Kidney (tissue), 14 donors: ENCODE results near the gene TEKT3. TPM values are rescaled to one million over a fixed set of nuclear protein-coding genes. Genes with fewer than 3 reads are reported as not detected.

ENCODE experiments used
- DNase-seq, 5 donors: peaks; one replicate each; pipeline ENCODE4 v3.0.0-alpha.2; 2013 to 2020
- FAIRE-seq: peaks from 2 replicates; lab custom pipeline; 2012; peaks lifted over from hg19 to GRCh38; lab: Jason Lieb, UNC
- H3K27ac ChIP-seq, 2 donors: one replicate each; pipeline ENCODE4 v1.7.0; 2013; ENCODE audit warnings: low read depth in 2 of 2, low read length in 2 of 2, inconsistent platforms in 1 of 2
- H3K27me3 ChIP-seq: one replicate; pipeline ENCODE4 v1.7.1; 2013; ENCODE audit warnings: low read length, inconsistent platforms; ENCODE audit not compliant: control insufficient read depth, insufficient read depth
- H3K36me3 ChIP-seq, 3 donors: one replicate each; pipeline versions ENCODE4 v1.7.0 to v1.7.1; 2013; ENCODE audit warnings: low read length in 3 of 3, control low read depth in 1 of 3, inconsistent platforms in 1 of 3; ENCODE audit not compliant: insufficient read depth in 3 of 3, control insufficient read depth in 2 of 3
- H3K4me1 ChIP-seq, 3 donors: one replicate each; pipeline versions ENCODE4 v1.7.0 to v1.7.1; 2013; ENCODE audit warnings: low read length in 3 of 3, inconsistent platforms in 1 of 3, low read depth in 1 of 3; ENCODE audit not compliant: control insufficient read depth in 2 of 3, insufficient read depth in 2 of 3
- H3K4me3 ChIP-seq, 3 donors: one replicate each; pipeline versions ENCODE4 v1.7.0 to v1.8.1; 2013; ENCODE audit warnings: low read length in 3 of 3, control low read depth in 1 of 3, inconsistent platforms in 1 of 3
- H3K9ac ChIP-seq, 3 donors: one replicate each; pipeline versions ENCODE4 v1.7.0 to v1.7.1; 2013; ENCODE audit warnings: low read length in 3 of 3, control low read depth in 1 of 3, inconsistent platforms in 1 of 3
- H3K9me3 ChIP-seq, 3 donors: one replicate each; pipeline versions ENCODE4 v1.7.0 to v1.7.1; 2013; ENCODE audit warnings: low read length in 3 of 3, control low read depth in 1 of 3, inconsistent platforms in 1 of 3; ENCODE audit not compliant: control insufficient read depth in 2 of 3, insufficient read depth in 1 of 3
- intact Hi-C: fragments of 100-400 bp; cut with DNase I; formaldehyde crosslinking; loops from one replicate; pipeline ENCODE4 v1.11.1; 2022
- polyA plus RNA-seq: library from polyadenylated mRNA; stranded (reverse); fragments of 350-450 nt; fragmentation: Illumina TruSeq; extraction: RNeasy Lipid Tissue Mini Kit (QIAGEN cat#74804); gene quantifications from one replicate; pipeline ENCODE4 v1.2.3, GENCODE V29; 2014; ENCODE audit warnings: low read depth, low replicate concordance; ENCODE audit not compliant: insufficient read depth
- total RNA-seq: library from RNA; stranded (reverse); fragmentation: NEBNext Ultra II Directional; extraction: Animal tissue kit (Norgen Biotek cat#: 25700); gene quantifications from one replicate; pipeline ENCODE4 v1.2.1, GENCODE V29; 2021
- TF ChIP-seq, protein P1 (sequence below): IDR thresholded peaks from 3 replicates; pipeline ENCODE4 v1.5.1; 2012; ENCODE audit warnings: mild to moderate bottlenecking, moderate library complexity, borderline replicate concordance; ENCODE audit not compliant: insufficient read depth; ENCODE audit errors: extremely low read depth
- donor health status: control.
- donor health status: control.
- donor health status: control.
- donor health status: control.
- donor health status: control.
- donor health status: DM: yes; HTN: yes; CAD: no.
- donor health status: Normal renal cell carcinoma (clear cell type).

The TEKT3 gene
- total and polyA plus RNA-seq, 2 donors from 2014 or later: 1.4 TPM; not detected in 1

DNA sequence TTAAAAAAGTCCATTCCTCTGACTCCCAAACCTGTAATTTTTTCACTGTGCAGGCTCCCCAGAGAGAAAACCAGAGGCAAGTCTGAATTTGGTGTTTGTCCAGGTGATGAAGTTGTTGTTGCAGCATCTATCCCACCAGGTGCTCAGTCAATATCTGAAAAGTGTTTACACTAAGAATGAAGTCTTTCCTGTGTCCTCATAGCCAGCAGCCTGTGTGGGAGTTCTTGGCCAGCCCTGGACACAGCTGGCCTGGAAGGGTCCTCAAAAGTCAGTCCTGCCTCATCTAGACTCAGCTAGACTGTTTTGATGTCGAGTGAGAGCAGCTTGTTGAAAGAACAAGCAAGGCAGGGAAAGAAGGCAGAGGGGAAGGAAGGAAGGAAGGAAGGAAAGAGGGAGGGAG, 72.9 kb downstream of the TEKT3 start:
- DNase-seq: no peak
- intact Hi-C loops: no loop called here

DNA sequence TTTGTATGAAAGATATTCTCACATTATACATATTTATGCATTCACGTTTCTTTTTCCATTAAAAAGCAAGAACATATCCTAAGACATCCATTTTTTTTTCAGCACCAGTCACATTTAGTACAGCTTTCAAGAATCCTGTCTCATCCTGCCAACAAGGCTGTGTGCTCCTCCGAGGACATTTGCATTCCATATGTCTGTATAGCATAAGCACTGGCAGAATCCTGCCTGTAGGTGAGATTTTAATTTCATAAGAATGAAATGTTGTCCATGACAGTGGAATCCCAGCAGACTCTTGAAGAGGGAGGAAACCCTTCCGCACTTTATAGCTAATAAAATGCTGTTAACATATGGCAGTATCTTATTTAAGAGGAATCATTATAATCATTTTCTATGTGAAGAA, 73.4 kb downstream of the TEKT3 start:
- Histone ChIP-seq H3K27me3 (peaks cover 5% of the 10 kb centered on the region), H3K4me1 (peaks cover 0 to 5% (median 0%) of the 10 kb centered on the region in 3 donors), H3K9ac (no peak overlapping the region), H3K36me3 (no peaks in the 10 kb centered on the region), H3K4me3 (no peak overlapping the region), H3K9me3 (no peaks in the 10 kb centered on the region), H3K27ac (no peak overlapping the region)
- DNase-seq: no peak
- no peak for FAIRE-seq
- intact Hi-C loops: no loop called here
- TF ChIP-seq, protein P1, sequence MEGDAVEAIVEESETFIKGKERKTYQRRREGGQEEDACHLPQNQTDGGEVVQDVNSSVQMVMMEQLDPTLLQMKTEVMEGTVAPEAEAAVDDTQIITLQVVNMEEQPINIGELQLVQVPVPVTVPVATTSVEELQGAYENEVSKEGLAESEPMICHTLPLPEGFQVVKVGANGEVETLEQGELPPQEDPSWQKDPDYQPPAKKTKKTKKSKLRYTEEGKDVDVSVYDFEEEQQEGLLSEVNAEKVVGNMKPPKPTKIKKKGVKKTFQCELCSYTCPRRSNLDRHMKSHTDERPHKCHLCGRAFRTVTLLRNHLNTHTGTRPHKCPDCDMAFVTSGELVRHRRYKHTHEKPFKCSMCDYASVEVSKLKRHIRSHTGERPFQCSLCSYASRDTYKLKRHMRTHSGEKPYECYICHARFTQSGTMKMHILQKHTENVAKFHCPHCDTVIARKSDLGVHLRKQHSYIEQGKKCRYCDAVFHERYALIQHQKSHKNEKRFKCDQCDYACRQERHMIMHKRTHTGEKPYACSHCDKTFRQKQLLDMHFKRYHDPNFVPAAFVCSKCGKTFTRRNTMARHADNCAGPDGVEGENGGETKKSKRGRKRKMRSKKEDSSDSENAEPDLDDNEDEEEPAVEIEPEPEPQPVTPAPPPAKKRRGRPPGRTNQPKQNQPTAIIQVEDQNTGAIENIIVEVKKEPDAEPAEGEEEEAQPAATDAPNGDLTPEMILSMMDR: no peak

More for the DNA sequence above, 72.9 kb downstream of the TEKT3 start:
- Histone ChIP-seq H3K36me3 (no peaks in the 10 kb centered on the region), H3K27ac (no peak overlapping the region), H3K9ac (no peak overlapping the region), H3K4me3 (no peak overlapping the region), H3K4me1 (peaks cover 0 to 2% (median 0%) of the 10 kb centered on the region in 3 donors), H3K27me3 (peaks cover 5% of the 10 kb centered on the region), H3K9me3 (no peaks in the 10 kb centered on the region)
- no peak for FAIRE-seq
- TF ChIP-seq, protein P1: no peak

DNA sequence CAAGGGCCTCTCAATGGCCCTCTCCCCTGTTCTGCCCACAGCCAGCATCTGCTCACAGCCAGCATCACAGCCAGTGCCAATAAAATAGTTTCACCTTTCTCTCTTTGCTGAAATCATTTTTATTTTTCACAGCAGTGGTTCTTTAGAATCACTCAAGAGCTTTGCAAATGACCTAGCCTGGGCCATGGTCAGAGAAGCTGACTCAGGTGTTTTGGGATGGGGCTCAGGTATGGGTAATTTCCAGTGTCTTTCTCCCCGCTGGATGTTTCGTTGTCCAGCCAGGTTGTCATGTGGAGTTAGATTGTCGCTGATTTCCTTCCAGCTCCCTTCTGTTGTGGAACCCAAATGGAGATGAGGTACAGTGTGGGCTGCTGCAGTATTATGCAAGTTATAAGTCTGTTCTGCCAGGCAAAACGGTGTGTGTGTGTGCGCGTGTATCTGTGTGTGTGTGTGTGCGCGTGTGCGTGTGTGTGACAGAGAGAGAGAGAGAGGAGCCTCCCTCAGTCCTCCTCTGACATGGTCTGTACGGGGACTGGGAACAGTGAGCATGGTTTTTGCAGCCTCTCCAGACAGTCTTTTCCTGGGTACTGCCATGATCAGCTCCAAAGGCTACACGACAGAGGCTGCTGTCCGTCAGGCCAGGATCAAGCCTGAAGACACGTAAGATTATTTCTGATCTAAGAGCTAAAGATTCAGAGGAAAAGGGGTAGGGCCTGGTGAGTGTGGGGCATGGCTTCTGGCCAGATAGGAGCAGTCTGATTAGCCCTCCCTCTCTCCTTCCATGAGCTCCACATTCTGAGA, 74.9 kb downstream of the TEKT3 start:
- Histone ChIP-seq H3K4me3 (no peak overlapping the region), H3K27me3 (peaks cover 5% of the 10 kb centered on the region), H3K4me1 (peaks cover 0 to 5% (median 0%) of the 10 kb centered on the region in 3 donors), H3K36me3 (no peaks in the 10 kb centered on the region), H3K9me3 (no peaks in the 10 kb centered on the region), H3K9ac (no peak overlapping the region), H3K27ac (no peak overlapping the region)
- intact Hi-C loops: no loop called here
- DNase-seq: no peak
- FAIRE-seq: no peak
- TF ChIP-seq, protein P1: no peak
